Thoracic aorta (tissue), 2 donors: ENCODE measurements around the gene FARP1. TPM values are rescaled to one million over a fixed set of nuclear protein-coding genes. Genes with fewer than 3 reads are reported as not detected.

Experiments
- ATAC-seq: fragments of 150-250 bp; one replicate; pipeline ENCODE4 v1.8.0; 2017; ENCODE audit warnings: low read depth; ENCODE audit not compliant: insufficient number of reproducible peaks, low FRiP score
- DNase-seq: peaks from one replicate; pipeline ENCODE4 v3.0.0-alpha.2; 2020; ENCODE audit warnings: low spot score
- H3K27ac ChIP-seq, 2 donors: fragments of 200-600 bp; sonication (generic); 1 replicate in 1 of 2; 2 replicates in 1 of 2; pipeline ENCODE4 v1.5.1; 2016; ENCODE audit warnings: mild to moderate bottlenecking in 2 of 2, moderate library complexity in 2 of 2
- H3K27me3 ChIP-seq: fragments of 200-600 bp; sonication (generic); replicated peaks from 2 replicates; pipeline ENCODE4 v1.6.0; 2016; ENCODE audit warnings: mild to moderate bottlenecking; ENCODE audit not compliant: insufficient read depth
- H3K36me3 ChIP-seq: fragments of 200-600 bp; sonication (generic); one replicate; pipeline ENCODE4 v1.5.1; 2016
- H3K4me1 ChIP-seq, 2 donors: fragments of 200-600 bp; sonication (generic); 1 replicate in 1 of 2; 2 replicates in 1 of 2; pipeline versions ENCODE4 v1.5.1 to v1.6.0; 2016; ENCODE audit warnings: low read depth in 2 of 2, mild to moderate bottlenecking in 1 of 2; ENCODE audit not compliant: control insufficient read depth in 1 of 2
- H3K4me3 ChIP-seq: fragments of 200-600 bp; sonication (generic); 2 replicates; pipeline ENCODE4 v1.5.1; 2016; ENCODE audit warnings: mild to moderate bottlenecking
- H3K9me3 ChIP-seq: fragments of 200-600 bp; sonication (generic); 2 replicates; pipeline ENCODE4 v1.5.1; 2016
- CTCF ChIP-seq: fragments of 200-600 bp; sonication (generic); IDR thresholded peaks from one replicate; pipeline ENCODE4 v1.5.1; 2019; ENCODE audit warnings: antibody characterized with exemption
- total RNA-seq, 2 donors: library from RNA; depleted of rRNA; stranded (reverse); fragments of >200 nt; gene quantifications; one replicate each; pipeline versions ENCODE4 v1.1.0 to v1.2.3, GENCODE V29; 2016

The FARP1 gene
- total RNA-seq, 2 donors from 2014 or later: 17.6 to 30.3 TPM

- DNase-seq: no peak
- no peaks in the 10 kb centered on the region for H3K36me3 ChIP-seq
Observed at GRCh38 chr13:98416408-98416807, 273.5 kb downstream of the FARP1 start.

GRCh38 chr13:98419786-98420553 lies 277.1 kb downstream of the FARP1 start:
- ATAC-seq: no peak
- no peaks in the 10 kb centered on the region for H3K36me3 ChIP-seq
- TF ChIP-seq CTCF: no peak
- H3K9me3 ChIP-seq: no peaks in the 10 kb centered on the region
- no peak overlapping the region for H3K4me3 ChIP-seq
- no peaks in the 10 kb centered on the region for H3K27me3 ChIP-seq
- H3K27ac ChIP-seq: no peak overlapping the region
- no peak for DNase-seq
- no peaks in the 10 kb centered on the region for H3K4me1 ChIP-seq

More at GRCh38 chr13:98416408-98416807, 273.5 kb downstream of the FARP1 start:
- H3K4me1 ChIP-seq: no peaks in the 10 kb centered on the region
- no peaks in the 10 kb centered on the region for H3K27me3 ChIP-seq
- TF ChIP-seq CTCF: no peak
- H3K4me3 ChIP-seq: no peak overlapping the region
- ATAC-seq: no peak
- H3K9me3 ChIP-seq: no peaks in the 10 kb centered on the region
- H3K27ac ChIP-seq: no peak overlapping the region

- no peaks in the 10 kb centered on the region for H3K36me3 ChIP-seq
- ATAC-seq (no peak), DNase-seq (no peak)
- H3K4me3 ChIP-seq: no peak overlapping the region
- H3K9me3 ChIP-seq: no peaks in the 10 kb centered on the region
- no peaks in the 10 kb centered on the region for H3K27me3 ChIP-seq
- H3K4me1 ChIP-seq: no peaks in the 10 kb centered on the region
- no peak overlapping the region for H3K27ac ChIP-seq
- no peak for TF ChIP-seq CTCF
Observed at GRCh38 chr13:98420554-98421175, 277.8 kb downstream of the FARP1 start.

GRCh38 chr13:98422046-98422445 lies 279.2 kb downstream of the FARP1 start:
- no peak overlapping the region for H3K27ac ChIP-seq

More at GRCh38 chr13:98422046-98422445, 279.2 kb downstream of the FARP1 start:
- Histone ChIP-seq H3K4me3 (no peak overlapping the region), H3K36me3 (no peaks in the 10 kb centered on the region), H3K27me3 (no peaks in the 10 kb centered on the region), H3K9me3 (no peaks in the 10 kb centered on the region), H3K4me1 (no peaks in the 10 kb centered on the region)
- no peak for DNase-seq
- TF ChIP-seq CTCF: no peak
- no peak for ATAC-seq
